Forelimb muscle (tissue), 1 donor: ENCODE measurements around the gene SCT. TPM values are rescaled to one million over a fixed set of nuclear protein-coding genes. Genes with fewer than 3 reads are reported as not detected.
"Not testable (repeated sequence)": the region's sequence is repeated elsewhere in the genome, so short reads cannot be mapped to it uniquely, and the experiment has no call there.

Source experiments
- DNase-seq: peaks from one replicate; pipeline ENCODE4 v3.0.0-alpha.2; 2013; ENCODE audit warnings: low read depth
- polyA plus RNA-seq: library from polyadenylated mRNA; unstranded; fragments of 120-200 nt; gene quantifications from one replicate; pipeline ENCODE4 v1.2.1, GENCODE V29; 2013; ENCODE audit not compliant: insufficient read length

SCT gene
- polyA plus RNA-seq, result 97.2 TPM

DNA sequence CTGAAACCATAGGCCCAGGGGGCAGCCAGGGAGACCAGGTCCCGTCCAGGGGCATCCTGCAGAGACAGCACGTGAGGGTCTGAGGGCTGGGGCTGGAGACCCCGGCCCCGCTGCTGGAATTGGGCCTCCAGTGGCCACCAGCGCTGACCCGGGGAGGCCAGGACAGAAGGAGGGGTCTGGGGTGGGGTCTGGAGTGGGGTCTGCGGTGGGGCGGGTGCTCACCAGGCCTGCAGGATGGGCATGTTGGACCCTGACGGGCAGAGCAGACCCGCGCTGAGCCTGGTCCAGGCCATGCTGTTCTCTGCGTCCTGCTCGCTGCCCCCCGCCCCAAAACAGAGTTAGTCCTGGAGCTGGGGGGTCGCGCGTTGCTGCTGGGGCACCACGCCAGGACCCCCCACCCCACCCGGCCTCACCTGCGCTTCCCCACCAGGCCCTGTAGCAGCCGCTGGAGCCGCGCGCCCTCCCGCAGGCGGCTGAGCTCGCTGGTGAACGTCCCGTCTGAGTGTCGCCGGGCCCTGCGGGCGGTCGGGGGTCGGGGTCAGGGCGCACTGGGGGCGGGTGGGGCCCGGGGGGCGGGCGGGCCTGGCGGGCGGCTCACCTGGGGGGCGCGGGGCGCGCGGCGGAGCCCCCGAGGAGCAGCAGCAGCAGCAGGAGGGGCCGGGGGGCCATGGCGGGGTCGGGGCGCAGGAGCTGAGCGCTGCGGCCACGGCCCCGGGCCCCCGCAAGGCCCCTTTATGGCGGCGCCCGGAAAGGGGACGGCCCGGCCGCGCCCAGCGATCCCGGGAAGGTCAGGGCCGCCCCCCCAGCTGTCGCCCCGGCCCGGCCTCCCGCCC is at the start of gene SCT:
Gene SCT (minus strand): TSS at position 707 of the 833 bp plus-strand sequence. CDS start 38 bp downstream, at position 669.
- DNase-seq, result no peak

DNA sequence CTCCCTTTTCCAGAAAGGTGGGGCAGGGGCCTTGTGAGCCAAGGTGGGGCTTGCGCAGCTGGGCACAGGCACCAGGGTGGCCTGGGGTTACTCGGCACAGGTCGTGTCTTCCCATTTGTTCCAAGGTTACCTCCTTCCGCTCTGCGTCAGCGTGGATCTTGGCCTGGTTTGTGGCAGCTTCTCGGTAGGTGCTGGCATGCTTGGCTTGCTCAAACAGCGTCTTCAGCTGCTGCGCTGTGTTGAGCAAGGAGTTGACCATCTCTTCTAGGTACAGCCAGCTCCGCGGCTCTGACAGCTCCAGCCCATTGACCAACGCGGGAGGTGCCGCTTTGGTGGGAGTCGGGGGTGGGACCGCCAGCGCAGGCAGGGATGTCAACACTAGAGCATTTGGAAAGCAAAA is 47.4 kb upstream of the SCT start:
- DNase-seq, result no peak

DNA sequence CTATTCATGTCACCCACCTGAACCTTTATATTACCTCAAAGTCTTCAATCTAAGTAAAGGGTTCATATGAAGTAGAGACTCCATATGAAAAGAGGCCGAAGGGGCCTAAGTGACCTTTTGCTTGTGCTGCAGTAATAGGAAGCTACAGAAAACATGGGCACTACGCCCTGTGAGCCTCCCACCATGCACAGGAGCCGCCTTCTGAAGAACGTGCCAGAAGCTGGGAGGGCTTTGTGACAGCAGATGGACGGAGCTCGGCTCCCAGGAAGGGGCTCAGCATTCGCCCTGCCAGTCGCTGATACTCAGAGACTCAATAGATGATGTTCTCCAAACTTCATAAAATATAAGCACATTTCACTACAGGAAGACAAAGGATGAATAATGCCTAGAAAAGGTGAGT is 46.9 kb upstream of the SCT start:
- DNase-seq, result no peak

DNA sequence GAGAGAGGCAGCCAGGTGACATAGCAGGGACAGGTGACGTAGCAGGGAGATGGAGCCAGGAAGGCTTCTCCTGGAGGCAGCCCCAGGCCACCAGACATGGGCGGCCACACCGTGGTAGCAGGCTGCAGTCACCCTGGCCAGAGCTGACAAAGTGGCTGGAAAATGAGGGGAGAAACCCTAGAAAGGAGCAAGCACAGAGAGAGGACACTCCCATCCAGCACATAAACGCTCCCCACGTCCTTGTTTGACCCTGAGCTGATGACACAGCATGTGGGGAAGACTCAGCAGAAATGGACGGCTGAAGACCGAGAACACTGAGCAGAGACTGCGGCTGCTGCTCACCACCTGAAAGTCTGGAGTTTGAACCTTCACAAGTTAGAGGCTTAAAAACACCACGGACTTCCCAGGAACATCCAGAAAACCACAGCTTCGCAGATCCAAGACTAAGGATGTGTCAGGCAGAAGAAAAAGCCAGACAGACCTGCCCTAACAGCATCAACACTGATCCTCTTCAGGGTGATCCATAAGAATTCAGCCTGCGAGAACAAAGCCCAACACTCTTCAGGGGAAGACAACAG is 38.8 kb upstream of the SCT start:
- DNase-seq, result no peak

- no peak for DNase-seq
These were observed 38.2 kb upstream of the SCT start for GRCh38 chr11:665062-665703.

DNA sequence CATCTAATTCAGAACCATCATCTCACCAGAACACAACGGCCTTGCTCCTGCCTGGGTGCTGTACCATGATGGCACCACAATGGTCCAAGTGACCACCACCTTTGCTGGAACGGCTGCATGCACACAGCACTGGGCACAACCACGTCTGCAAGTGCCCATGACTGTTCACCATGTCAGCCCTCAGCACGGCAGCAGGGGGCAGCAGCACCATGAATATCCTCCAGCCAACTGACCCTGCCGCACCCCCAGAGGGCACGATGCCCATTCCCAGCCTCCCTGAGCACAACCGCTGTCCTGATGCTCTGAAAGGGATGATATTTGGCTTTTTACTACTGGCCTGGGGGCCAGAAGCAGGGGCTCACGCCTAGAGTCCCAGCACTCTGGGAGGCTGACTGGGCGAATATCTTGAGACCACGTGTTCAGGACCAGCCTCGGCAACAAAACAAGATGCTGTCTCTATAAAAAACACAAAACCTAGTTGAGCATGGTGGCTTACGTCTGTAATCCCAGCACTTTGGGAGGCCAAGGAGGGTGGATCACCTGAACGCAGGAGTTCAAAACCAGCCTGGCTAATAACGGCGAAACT is 35.8 kb upstream of the SCT start:
- DNase-seq, result no peak

DNA sequence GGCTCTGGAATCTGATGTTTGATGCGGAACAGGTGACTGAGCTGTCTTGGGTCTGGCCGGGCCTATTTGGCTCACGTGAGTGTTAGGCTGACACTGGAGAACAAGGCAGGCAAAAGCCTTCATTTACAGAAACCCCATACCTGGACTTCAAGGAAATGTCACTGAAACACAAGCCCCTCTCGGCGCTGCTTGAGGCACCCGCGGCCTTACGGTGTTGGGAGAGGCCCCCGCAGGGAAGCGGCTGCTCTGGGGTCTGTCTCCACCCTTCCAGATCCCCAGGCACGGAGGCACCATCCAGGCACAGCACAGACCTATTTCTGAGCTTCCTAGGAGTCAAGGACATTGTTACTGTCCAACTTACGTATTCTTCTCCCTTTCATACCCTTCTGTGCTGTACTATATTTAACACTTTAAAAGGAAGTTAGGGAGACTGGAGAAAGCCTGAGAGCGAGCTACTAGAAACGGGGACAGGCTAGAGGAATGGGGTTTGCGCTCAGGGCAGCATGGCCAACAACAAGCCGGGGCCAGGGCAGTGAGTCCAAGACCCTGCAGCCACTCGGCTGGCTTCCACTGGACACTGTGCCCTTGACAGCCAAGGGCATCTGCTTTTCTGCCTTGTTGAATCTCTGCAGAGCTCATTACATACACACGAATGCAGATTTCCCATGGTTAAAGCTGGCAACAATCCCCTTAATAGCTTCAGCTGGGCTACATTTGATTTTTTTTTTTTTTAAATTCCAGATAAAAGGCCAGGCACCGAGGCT is 33.9 kb upstream of the SCT start:
- no peak for DNase-seq

GRCh38 chr11:660281-660680 is 33.3 kb upstream of the SCT start:
- DNase-seq, result no peak

- no peak for DNase-seq
These were observed 32.6 kb upstream of the SCT start for GRCh38 chr11:659532-660085.

DNA sequence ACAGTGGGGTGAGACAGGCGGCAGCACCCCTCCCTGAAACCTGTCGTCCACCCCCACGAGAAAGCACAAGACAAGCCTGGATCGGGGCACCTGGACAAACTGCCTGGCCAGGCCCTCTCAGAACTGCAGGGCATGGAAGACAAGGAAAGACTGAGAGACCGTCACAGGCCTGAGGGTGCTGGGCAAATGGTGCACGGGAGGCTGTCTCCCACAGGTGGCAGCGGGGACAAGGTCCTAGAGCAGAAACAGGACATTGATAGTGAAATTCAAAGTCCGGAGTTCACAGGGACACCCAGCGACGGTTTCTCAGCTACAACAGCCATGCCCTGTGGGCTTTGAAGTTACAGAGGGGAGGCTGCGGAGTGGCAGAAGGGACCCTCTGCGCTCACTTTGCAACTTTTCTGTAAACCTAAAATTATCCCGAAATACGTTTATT is 30.7 kb upstream of the SCT start:
- DNase-seq, result no peak

DNA sequence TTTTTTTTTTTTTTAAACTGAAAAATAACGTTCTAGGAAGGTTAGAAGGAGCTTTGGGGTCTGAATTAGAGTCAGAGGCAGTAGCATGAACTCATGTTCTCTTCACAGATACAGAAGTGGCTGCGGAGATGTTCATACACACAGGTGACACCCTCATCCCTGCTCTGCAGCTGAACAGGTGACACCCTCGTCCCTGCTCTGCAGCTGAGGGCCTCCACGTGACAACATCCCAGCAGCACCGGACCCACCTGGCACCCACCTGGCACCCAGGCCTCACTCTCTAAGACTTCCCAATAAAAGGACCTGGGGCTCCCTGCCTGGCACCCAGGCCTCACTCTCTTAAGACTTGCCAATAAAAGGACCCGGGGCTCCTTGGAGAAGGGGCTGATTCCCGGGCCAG is 29.9 kb upstream of the SCT start:
- DNase-seq, result no peak

DNA sequence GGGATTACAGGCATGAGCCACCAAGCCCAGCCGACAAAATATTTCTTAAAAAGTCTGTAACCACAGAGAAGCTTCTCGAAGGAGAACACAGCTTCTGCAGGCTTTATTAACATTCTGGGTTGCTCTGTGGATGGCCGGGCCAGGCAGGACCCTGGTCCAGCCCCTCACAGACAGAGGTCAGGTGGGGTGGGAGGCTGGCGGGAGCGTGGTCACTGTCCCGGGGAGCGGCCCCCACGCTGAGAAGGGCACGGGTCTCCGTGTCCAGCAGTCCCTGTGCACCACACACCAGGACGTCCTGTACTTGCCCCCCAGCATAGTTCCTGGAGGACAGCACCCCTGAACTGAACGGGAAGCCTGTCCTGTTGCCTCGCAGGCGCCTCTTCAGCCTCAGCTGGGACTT is 29.4 kb upstream of the SCT start:
- no peak for DNase-seq

DNA sequence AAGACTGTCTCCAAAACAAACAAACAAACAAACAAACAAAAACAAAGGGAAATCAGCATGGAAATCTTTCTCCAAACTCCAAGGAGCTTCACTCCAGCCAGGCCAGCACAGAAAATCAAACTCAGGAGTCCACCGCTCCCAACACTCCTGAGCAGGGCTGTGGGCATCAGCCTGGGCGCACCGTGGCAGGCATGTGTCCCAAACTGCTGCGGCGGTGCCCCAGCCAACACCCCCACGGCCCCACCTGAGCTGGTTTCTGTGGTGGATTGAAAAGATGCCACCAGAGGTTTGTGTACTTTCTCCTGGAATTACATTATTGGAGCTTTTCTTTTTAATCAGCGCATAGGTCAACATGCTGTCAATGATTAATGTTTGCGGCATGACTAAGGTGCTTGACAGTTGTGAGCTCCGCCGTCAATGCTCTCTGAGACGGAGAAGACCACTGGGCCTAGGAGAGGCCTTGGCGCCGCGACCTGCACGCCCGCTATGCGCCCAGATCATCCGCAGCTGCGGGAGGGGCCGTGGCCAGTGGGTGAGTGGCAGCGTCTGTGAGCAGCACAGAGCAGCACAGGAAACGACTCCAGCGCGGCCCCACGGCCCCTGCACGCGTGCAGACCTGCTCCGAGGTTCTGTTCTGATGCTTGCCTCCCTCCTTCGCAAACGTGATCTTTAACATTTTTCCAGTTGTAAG is 28.2 kb upstream of the SCT start:
- DNase-seq, result no peak

DNA sequence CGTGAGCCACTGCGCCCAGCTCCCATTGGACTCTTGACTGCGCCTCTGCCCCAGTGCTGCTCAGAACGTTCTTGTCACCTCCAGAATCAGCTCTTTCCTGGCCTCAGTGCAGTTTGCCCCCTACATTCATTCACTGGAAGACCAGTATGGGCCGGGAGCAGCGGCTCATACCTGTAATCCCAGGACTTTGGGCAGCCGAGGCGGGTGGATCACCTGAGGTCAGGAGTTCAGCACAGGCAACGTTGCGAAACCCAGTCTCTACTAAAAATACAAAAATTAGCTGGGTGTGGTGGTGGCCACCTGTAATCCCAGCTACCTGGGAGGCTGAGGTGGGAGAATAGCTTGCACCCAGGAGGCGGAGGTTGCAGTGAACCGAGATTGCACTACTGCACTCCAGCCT is 27.5 kb upstream of the SCT start:
- DNase-seq, result not testable (repeated sequence)

DNA sequence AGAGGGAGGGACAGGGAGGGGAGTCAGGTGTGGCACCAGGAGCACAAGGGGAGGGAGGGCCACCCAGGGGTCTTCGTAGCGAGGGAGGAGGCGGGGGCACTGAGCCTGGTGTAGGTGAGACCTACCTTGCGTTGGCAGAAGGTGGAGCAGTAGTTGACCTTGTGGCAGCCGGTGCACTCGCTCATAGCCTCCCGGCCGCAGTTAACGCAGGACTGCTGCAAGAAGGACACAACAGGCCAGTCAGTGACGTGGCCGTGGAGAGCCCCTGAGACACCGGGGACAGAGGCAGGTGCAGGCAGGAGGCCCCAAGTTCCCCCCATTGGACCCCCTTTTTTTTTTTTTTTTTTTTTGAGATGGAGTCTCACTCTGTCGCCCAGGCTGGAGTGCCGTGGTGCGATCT is 26.9 kb upstream of the SCT start:
- DNase-seq, result no peak

GRCh38 chr11:653136-653535 is 26.2 kb upstream of the SCT start:
- DNase-seq, result not testable (repeated sequence)

DNA sequence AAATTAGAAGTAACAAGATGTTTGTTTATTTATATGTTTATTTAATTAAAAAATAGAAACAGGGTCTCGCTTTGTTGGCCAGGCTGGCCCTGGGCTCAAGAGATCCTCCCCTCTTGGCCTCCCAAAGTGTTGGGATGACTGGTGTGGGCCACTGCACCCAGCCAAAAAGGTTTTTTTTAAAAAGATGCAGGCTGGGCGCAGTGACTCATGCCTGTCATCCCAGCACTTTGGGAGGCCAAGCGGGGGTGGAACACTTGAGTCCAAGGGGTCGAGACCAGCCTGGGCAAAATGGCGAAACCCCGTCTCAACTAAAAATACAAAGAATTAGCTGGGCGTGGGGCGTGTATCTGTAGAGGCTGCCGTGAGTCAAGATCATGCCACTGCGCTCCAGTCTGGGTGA is 23.5 kb upstream of the SCT start:
- no peak for DNase-seq

GRCh38 chr11:647672-648158 is 20.7 kb upstream of the SCT start:
- not testable (repeated sequence) for DNase-seq

- DNase-seq, result no peak
These were observed 19.2 kb upstream of the SCT start for GRCh38 chr11:646214-646613.

DNA sequence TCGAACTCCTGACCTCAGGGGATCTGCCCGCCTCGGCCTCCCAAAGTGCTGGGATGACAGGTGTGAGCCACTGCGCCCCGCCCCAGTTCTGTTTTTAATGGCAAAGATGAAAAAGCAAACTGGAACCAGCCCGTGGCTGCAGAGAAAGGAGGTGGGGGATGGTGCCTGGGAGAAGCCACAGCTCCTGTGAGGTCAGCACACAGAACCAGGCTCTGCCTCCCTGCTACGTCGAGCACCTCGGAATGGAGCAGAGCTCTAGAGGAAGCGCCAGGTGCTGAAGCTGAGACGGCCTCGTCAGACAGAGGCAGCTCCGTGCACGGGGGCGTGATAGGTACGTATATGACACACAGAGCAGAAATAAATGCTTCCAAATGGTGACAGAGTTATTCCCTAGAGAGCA is 18.6 kb upstream of the SCT start:
- no peak for DNase-seq
